Measurements from ENCODE around the gene SNORC.
"Not testable (repeated sequence)": the region's sequence is repeated elsewhere in the genome, so short reads cannot be mapped to it uniquely, and the experiment has no call there.

SNORC gene

GRCh38 chr2:232870018-232870765 is at the start of gene SNORC:
Gene SNORC (plus strand): TSS chr2:232870264. CDS start chr2:232870342, 78 bp downstream.
- peak in 1 of 2 experiments; percentile 6 for DNase-seq

GRCh38 chr2:232829988-232830387 is 40.1 kb upstream of the SNORC start:
- DNase-seq, result no peak

- DNase-seq, result no peak
Measured at GRCh38 chr2:232831496-232831895, 38.6 kb upstream of the SNORC start.

- no peak for DNase-seq
Measured at GRCh38 chr2:232833830-232834229, 36.2 kb upstream of the SNORC start.

GRCh38 chr2:232835687-232836208 is 34.3 kb upstream of the SNORC start:
- no peak for DNase-seq

- no peak for DNase-seq
Measured at GRCh38 chr2:232836934-232837333, 33.1 kb upstream of the SNORC start.

- peak; percentile 56 to 60 for DNase-seq
Measured at GRCh38 chr2:232838406-232838874, 31.6 kb upstream of the SNORC start.

- no peak for DNase-seq
Measured at GRCh38 chr2:232839411-232840079, 30.5 kb upstream of the SNORC start.

- DNase-seq, result no peak
Measured at GRCh38 chr2:232842689-232843088, 27.4 kb upstream of the SNORC start.

- no peak for DNase-seq
Measured at GRCh38 chr2:232843834-232844233, 26.2 kb upstream of the SNORC start.

GRCh38 chr2:232846055-232846454 is 24.0 kb upstream of the SNORC start:
- no peak for DNase-seq

GRCh38 chr2:232850039-232850438 is 20.0 kb upstream of the SNORC start:
- no peak for DNase-seq

GRCh38 chr2:232852081-232852480 is 18.0 kb upstream of the SNORC start:
- DNase-seq, result not testable (repeated sequence)

GRCh38 chr2:232852676-232853075 is 17.4 kb upstream of the SNORC start:
- no peak for DNase-seq

GRCh38 chr2:232854082-232854481 is 16.0 kb upstream of the SNORC start:
- DNase-seq, result no peak

- DNase-seq, result no peak
Measured at GRCh38 chr2:232857158-232857563, 12.9 kb upstream of the SNORC start.

GRCh38 chr2:232859385-232859916 is 10.6 kb upstream of the SNORC start:
- DNase-seq, result no peak

- DNase-seq, result no peak
Measured at GRCh38 chr2:232860593-232861241, 9.3 kb upstream of the SNORC start.

GRCh38 chr2:232861353-232861752 is 8.7 kb upstream of the SNORC start:
- no peak for DNase-seq

GRCh38 chr2:232863996-232864395 is 6.1 kb upstream of the SNORC start:
- no peak for DNase-seq

- DNase-seq, result no peak
Measured at GRCh38 chr2:232865165-232865564, 4.9 kb upstream of the SNORC start.

- no peak for DNase-seq
Measured at GRCh38 chr2:232866104-232866503, 4.0 kb upstream of the SNORC start.
